NCI-H2196 treated with DMSO at 0.1 percent for 48 hours (cell line): Measurements from ENCODE around the gene UTS2R.
"Not testable (repeated sequence)": the region's sequence is repeated elsewhere in the genome, so short reads cannot be mapped to it uniquely, and the experiment has no call there.

Source experiments
- DNase-seq: peaks from one replicate; lab custom pipeline; 2025; ENCODE audit not compliant: unreplicated experiment; lab: John Stamatoyannopoulos, UW

Gene UTS2R

DNA sequence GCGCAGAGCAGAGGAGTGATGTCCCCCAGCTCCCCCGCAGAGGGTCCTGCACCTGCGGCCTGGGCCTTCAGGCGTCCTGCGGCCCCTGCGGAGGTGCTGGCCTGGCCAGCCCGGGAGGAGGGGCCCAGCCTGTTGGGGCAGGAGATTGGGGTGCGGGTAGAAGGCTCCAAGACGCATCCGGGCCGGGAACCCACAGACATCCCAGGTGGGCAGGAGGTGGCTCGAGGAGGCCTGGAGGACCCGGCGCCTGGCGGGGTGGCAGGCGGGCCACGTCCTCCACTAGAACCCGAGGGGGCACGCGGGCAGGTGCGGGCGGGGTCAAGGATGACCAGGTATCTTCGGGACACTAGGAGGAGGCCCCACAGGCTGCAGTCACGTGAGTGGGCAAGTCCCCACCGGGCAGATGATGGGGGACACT, 37.4 kb upstream of the UTS2R start:
- no peak for DNase-seq

GRCh38 chr17:82334622-82335394, 36.8 kb upstream of the UTS2R start:
- DNase-seq: peak; percentile 21

DNA sequence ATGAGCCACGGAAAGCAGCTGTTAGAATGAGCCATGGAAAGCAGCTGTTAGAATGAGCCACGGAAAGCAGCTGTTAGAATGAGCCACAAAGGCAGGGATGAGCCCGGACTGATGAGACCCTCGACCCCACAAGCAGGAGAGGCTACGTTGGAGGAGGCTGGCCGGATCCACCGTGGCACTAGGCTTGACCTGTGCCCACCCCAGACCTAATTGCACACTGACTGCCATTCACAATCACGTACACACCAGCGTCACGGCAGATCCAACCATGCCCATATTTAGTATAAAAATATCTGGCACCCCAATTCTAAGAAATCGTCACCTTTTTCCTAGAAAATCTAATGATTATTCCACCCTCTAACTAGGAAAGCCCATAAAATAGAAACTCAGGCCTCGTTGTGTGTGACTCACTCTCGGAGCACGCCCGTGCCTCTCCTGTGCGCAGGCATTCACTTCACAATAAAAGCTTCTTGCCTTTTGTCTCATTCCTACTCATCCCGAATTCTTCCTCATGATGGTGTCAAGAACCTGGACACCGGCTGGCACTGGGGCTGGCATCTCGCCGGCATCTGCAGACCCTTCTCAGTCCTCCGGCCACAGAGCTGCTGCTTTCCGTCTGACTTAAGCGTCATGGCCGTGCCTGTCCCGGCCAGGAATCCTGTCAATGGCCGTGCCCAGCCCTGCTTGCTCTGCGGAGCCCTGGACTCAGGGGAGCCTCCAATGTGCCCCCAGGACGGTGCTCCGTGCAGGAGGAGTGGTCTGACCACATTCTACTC, 32.5 kb upstream of the UTS2R start:
- DNase-seq: no peak

- no peak for DNase-seq
Measured at GRCh38 chr17:82339634-82340580, 31.7 kb upstream of the UTS2R start.

DNA sequence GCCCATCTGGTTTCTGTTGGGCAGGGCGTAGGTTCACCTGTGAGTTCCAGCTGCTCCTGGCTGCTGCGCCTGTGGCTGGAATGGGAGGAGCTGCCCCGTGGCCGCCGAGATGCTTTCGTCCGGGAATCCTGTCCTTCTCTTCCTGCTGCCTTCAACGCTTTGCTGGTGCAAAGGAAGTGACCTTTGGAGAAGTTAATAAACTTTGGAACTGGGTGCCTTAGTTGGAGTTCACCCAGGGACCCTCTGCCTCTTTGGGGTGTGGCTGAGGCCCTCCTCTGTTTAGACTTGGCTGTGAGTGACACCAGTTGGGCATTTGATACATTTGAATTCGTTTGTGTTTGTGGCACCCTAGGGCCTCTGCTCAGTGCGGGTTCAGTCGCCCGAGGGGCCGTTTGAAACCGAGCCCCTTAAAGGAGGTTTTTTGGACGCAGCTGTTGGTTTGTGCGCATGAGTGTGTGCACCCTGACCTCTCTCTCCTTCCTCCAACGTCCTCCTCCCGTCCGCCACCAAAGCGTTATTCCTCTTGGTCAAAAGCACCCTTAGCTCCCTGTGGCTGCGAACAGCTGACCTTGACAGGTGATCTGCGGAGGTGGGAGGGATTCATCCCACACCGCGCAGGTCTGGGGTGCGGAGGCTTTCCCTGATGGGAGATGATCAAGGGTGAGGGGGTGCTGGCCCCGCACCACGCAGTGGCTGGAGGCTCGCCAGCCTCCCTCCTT, 29.0 kb upstream of the UTS2R start:
- no peak for DNase-seq

DNA sequence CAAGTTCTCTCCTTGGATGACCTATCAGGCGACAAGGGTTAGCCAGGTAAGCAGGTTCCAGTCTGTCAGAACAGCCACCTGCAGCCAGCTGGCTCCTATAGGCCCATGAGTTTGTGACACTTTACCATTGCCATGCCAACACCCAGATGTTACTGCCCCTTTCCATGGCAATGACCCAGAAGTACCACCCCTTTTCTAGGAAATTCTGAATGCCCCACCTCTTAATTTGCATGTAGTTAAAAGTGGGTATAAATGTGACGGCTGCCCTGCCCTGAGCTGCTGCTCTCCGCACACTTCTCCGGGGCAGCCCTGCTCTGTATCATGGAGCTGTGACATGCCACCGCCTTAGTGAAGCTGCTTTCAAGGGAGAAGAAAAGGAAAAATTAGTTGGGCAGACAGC, 28.0 kb upstream of the UTS2R start:
- DNase-seq: no peak

GRCh38 chr17:82344175-82344907, 27.2 kb upstream of the UTS2R start:
- no peak for DNase-seq

DNA sequence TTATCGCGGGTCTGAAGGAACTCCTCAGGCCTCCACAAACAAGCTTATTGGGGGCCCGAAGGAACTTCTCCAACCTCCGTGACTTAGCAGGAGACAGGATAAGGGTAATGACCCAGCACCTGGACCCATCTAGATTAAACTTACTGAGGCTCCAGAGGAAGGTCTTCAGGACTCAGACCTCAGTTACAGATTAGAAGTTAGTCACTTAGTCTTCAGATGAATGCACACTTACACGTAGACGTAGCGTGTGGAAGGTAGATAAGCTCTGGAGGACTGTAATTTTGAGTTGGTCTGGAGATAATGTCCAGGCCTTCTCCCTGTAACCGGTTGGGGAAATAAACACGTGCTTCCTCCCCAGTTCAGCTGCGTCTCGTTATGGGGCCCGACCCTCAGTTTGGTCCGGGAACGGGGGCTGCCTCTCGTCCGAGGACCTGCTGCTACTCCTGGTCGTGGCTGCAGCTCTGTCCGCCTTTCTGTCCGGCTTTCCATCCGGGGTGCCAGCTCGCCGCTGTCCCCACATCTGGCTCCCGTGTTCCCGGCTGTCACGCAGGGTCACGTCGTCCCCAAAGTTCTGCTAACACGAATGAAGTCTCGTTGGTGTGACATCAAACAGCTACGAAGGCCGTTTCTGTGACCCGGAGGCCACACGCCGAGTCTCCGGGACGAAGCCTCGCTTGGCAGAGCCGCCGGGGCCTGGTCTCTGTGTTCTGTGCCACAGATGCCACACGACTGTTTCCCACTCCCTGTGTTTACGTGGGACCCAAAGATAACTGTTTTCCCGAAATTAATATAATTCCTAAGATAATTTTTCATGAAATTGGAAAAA, 26.2 kb upstream of the UTS2R start:
- DNase-seq: no peak

DNA sequence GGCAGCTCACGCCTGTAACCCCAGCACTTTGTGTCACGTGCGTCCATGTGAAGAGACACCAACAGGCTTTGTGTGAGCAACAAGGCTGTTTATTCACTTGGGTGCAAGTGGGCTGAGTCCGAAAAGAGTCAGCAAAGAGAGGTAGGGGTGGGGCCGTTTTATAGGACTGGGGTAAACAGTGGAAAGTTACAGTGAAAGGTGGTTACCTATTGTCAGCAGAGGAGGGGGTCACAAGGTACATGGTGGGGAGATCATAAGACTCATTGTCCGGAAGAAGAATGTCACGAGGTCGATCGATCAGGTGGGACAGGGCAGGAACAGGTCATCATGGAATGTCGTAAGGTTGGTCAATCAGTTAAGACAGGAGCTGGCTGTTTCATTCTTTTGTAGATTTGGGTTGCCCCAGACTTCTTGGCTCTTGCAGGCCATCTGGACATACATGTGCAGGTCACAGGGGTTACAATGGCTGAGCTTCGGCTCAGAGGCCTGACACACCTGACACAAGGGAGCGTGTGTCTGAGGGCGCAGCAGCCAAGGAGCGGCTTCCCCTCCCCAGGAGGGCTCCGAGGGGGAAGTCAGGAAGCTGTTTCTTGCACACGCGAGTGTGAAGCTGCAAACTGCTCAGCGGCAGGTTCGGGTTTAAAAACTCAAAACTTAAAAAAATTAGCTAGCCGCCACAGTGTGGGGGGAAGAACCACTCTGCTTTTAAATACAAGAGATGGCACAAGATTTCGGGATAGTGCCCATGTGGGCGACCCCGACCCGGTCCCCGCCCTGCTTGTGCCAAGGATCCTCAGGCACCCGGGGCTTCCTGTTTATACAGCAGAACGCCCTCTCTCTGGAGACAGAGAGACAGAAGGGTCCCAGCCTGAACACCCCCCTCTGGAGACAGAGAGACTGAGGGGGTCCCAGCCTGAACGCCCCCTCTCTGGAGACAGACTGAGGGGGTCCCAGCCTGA, 24.9 kb upstream of the UTS2R start:
- DNase-seq: no peak

GRCh38 chr17:82347994-82348393, 23.6 kb upstream of the UTS2R start:
- DNase-seq: not testable (repeated sequence)

DNA sequence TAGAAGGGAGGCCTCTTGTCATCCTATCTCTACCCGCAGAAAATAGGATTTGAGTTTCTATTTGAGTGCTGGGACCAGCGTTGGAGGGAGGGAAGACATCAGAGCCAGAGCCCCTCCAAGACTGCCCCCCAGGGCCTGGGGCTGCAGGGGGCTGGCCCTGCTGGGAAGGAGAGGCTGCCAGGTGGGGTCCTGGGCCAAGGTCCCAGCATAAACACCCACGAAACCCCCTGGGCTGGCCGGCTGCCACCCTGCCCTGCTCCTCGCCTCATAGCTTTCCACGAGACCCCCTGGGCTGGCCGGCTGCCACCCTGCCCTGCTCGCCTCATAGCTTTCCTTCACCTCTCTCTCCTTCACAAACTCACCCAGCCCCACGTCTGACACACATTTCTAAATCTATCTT, 23.1 kb upstream of the UTS2R start:
- no peak for DNase-seq

DNA sequence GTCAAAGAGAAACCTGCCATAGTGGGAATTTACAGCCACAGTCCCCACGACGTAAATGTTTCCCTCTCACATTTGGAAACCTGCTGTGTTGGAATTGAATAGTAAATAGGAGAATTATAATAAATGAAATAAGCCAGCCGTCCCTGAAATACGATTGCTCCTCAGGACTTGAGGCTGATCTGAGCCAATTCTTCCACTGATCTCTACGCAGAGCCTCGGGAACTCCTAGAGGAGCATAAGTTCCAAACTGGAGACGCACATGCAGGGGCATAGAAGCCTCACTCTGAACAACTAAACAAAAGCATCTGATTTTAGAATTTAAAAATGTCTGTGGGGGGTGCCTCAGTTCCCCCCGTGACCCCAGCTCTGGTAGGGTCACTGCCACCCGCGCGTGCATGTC, 22.7 kb upstream of the UTS2R start:
- no peak for DNase-seq

DNA sequence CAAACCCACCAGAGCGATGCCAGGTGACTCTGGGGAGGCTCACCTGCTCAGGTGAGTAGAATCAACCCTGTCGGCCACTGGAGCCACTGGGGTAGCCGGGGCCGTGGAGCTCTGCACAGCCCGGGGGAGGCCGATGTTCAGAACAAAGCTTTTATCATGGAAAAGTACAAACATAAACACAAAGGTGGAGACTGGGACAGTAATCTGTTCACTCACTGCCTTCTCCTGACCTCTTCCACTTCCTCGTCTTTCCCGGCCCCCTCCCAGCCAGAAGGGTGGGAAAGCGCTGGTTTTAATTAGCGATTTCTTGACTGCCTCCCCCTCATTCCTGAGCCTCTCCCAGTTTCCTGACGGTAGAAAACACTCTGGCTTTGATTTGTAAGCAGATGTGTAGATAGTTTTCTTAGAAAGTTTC, 22.3 kb upstream of the UTS2R start:
- no peak for DNase-seq

- DNase-seq: no peak
Measured at GRCh38 chr17:82350182-82351030, 21.2 kb upstream of the UTS2R start.

DNA sequence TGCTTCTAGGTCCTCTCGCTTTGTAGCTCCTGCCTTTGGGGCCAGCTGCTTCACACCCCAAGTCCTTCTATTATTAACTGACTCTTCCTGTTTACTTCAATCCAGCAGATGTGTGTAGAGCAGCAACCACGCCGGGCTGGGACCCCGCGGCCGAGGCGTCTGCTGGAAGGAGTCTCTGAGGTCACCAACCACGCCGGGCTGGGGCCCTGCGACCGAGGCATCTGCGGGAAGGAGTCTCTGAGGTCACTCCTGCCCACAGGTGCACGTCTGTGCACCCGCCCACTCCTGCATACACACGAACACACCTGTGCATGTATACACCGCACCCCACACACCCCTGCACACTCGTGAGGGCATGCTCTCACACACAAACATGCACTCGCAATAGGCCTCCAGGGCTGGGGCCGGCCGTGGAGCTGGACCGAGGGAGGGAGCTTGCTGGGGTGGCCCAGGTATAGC, 20.3 kb upstream of the UTS2R start:
- DNase-seq: no peak

- peak; percentile 95 for DNase-seq
Measured at GRCh38 chr17:82351713-82352488, 19.7 kb upstream of the UTS2R start.
